Putamen (tissue), 1 donor: Measurements from ENCODE around the gene HOXD13.

ENCODE experiments used
- DNase-seq: peaks from one replicate; pipeline ENCODE4 v3.0.0-alpha.2; 2016; ENCODE audit warnings: low spot score

The HOXD13 gene

DNA sequence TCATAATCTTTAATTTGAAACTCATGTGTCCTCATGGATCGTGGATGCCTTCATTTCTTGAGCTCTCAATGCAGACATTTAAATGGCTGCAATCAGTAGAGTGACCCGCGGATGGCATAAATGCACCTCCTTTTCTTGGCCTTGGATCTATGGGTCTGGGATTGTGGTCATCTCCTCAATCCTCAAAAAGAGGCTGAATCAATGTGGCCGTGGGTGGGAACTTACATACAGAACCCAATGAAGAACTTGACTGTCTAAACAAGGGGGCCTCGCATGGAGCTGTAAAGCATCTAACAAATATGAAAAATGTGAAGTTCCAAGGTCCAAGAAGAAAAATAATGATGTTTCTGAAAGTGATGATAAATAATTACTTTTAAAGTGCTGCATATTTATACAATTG is 2.9 kb downstream of the HOXD13 start:
- no peak for DNase-seq

DNA sequence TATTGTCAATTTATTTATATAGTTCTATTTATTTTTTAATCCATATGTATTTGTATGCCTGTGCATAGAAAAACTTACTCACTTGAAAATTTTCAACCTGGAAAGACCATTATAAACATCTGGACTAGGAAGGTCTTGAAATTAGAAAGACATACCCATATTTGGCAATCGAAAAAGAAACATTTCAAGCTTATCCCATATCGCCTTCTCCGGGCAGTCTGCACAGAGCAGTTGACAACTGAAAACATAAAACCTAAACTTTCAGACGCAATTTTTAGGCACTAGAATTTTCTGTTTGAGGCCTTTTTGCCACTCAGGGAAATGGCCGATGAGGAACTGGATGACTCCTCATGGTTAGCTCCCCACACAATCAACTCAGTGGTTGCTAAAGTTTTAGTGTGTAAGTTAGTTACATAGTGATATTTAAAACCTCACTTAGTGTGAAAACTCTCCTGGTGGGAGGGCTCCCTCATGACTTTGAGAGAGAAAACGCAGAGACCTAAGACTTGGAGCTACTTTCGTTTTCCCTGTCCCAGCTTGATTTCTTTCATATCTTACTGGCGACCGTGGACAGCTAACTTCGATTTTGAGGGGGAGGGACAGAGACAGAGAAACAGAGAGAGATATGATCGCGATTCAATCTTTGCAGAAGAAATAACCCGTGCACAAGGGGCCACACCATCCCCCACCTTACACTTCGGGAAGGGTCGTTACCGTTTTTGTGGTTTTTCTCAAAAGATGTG is 3.9 kb downstream of the HOXD13 start:
- DNase-seq = no peak

DNA sequence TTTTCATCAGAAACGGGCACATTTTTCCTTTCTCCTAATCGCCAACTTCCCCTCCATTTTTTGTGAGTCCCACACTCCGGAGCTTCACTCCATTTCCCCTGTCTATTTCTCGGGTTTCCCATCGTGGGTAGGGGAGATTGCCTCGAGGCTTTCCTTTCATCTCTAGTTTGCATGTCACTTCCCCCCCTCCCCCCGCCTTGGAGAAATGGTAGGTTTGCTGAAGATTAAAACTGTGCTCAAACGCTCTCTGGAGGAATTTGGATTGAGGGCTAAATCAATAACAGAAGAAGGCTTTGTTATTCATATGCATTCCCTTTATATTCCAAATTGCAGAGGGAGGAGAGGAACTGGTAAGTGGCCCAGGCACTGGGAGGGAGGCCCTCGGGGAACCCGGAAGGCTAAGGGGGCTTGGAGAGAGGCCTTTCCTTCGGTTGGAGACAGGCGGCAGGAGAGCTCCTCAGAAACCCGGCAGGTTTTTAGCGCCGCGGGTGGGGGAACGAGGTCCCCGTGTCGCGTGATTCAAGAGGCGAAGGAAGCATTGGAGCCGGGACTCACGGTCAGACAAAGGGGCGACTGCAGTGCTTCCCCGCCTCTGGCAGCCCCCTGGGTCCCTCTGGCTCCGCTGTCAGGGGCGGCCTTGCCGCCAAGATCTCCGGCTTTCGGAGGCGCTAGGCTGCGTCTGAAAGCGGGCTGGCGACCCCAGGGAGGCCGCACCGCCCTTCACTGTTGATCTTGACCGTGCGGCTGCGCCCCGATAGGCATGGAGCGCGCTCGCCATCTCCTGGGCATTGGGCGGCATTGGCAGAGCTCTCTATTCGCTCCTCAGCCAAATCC is 4.7 kb downstream of the HOXD13 start:
- DNase-seq = peak; percentile 26

DNA sequence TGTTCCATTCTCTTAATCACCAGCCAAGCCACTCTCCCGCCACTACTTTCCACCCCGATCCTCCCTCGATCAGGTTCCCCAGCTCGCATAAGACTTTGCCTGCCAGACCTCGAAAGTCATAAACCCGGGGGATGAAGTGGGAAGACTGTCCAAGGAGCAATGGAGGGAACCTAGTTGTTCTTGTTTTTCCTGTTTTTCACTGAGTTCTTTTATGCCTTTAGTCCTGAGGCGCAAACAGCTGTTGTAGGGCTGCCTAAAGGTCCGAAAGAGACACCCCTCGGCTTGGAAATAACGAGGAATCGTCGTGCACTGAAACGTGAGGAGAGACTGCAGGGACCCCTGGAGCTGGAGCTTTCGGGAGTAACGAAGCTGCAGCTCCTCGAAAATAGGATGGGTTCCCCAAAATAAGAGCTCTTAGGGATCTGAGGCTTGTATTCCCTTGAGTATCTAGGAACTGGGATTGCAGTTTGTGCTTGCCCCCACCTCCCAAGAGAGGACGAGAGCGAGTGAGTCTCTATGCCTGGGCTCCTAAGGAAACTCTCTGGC is 5.4 kb downstream of the HOXD13 start:
- no peak for DNase-seq

DNA sequence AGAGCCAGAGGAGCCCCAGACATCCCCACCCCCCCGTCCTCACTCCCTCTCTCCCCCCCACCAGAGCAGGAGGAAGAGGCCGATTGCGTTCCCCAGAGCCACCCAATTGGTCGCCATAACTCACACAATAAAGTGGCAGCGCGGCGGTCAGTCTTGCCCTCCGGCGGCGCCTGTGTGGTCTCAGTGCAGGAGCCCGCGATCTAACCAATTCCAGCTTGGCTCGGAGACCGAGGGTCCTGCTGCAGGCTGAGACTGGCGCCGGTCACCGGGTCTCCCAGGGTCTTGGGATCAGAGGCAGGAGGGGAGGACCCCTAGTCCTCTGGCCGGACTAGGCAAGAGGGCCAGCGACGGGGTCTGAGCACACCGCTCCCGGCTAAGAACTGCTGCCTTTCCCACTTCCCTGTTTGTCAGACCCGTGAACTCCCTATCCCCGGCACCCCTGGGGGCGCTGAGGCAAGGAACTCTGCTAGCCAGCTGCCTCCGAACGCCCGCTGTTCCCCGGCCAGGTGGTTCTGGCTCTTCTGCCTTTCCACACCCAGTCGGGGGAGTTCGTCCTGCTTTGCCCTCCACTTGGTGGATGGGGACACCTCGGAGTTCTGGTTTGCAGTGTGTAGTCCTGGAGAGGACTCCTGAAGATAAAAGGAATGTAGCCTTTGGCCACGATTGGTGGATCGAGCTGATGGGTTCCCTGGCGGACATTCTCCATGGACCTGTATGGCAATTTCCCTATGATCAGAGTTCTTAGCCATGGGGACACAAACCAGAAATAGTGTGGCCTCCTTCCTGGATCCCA is 6.0 kb downstream of the HOXD13 start:
- no peak for DNase-seq

DNA sequence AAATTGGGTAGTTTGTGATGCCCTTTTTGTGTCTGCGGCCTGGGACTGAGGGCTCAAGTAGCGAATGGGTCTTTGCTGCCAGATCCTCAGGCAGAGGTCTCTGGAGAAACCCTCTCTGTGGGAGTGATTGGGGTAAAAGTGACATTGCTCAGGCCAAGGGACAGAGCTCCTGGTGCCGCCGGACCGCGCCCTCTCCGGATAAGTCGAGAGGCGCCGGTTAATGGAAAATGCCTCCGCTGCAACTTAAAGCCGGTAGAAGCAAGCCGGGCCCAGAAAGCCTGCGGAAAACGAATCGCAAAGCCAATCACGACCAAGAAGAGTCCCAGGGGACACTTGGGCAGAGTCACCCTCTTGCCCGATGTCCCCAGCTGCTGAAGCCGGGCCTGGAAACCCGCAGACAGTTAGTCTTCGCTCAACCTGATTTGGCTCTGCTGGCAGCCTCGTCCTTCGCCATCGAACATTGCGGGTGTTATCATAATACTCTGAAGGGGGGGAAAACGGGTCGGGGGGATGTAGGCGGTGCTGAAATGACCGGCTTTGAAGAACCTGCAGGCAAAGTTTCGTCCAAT is 6.7 kb downstream of the HOXD13 start:
- DNase-seq = no peak

DNA sequence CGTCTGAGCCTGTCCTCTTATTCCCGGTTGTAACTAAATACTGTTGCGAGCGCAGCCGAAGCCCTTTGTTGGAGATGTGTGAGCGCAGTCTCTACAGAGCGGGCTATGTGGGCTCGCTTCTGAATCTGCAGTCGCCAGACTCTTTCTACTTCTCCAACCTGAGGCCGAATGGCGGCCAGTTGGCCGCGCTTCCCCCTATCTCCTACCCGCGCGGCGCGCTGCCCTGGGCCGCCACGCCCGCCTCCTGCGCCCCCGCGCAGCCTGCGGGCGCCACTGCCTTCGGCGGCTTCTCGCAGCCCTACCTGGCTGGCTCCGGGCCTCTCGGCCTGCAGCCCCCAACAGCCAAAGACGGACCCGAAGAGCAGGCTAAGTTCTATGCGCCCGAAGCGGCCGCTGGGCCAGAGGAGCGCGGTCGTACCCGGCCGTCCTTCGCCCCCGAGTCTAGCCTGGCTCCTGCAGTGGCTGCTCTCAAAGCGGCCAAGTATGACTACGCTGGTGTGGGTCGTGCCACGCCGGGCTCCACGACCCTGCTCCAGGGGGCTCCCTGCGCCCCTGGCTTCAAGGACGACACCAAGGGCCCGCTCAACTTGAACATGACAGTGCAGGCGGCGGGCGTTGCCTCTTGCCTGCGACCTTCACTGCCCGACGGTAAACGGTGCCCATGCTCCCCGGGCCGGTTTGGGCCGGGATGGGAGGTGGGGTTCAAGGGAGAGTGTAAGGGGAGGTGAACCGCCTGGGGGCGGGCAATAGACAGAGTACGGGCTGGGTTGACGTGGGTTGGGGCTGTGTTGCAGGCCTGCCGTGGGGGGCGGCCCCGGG is 7.4 kb downstream of the HOXD13 start, which contains the start of gene HOXD12:
Gene HOXD12, plus strand, starts transcription at position 68 of the 819 bp plus-strand sequence. Its CDS starts 7 bp downstream, at position 75.
- no peak for DNase-seq

DNA sequence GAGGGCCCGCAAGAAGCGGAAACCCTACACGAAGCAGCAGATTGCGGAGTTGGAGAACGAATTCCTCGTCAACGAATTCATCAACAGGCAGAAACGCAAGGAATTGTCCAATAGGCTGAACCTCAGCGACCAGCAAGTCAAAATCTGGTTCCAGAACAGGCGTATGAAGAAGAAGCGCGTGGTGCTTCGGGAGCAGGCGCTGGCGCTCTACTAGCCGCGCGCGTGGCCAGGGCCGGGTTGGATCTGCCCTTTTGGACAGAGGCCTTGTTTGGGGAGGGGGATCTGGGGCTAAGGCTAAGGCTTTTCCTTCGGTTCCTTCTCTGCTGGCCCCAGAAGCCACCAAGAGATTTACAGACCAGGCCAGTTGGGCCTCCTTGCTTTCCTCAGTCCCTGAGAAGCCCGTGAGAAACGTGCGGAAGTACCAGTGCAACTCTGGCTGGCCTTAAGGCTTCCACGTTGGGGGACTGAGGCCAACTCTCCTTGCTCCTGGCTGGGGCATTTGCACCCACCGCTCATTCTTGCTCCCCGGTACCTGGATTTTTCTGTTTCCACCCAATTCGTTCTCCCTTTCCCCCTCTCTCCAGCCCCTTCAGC is 8.1 kb downstream of the HOXD13 start:
- no peak for DNase-seq

DNA sequence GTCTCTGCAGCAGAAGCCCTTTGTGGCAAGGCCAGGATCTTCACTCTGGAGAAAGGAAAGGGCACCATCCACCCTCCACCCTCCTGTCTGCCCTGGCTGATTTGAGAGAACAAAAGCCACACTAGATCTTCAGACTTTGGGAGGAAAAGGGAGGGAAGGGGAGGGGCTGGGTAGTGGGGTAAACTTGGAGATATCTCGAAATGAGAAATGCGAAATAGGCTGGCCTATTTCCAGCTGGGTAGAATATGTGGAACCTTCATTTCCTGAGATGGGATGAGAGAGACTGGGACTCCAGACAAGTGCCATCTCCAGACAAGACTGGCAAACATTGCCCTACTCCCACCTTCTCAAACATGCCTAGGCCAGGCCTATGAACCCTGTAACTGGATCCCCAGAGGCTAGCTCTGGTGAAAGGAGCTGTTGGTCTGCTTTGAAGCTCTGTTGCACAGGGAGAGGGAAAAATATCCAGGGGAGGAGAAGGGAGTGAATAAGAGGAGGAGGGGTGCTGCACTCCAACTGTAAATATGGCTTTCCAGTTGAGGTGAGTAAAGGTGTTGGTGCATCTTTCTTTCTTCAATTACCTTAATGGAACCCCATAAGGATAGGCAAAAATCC is 8.8 kb downstream of the HOXD13 start:
- no peak for DNase-seq

DNA sequence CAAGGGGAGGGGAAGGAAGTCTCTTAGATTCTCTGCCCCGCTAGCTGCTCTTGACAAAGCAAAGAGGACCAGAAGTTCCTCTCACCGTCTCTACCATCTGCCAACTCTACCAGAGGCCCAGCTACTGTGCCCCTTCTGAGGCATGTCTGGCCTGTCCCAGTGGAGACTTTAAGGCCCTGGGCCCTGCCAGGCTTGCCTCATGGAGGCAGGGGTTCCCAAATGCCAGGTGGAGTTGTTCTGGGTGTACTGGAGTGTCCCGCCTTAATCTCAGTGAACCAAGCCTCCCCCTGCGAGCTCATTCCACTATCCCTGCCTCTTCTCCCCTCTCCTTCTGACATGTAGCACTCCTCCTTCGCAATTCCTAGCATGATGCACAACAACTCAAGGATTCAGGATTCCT is 9.3 kb downstream of the HOXD13 start:
- no peak for DNase-seq

DNA sequence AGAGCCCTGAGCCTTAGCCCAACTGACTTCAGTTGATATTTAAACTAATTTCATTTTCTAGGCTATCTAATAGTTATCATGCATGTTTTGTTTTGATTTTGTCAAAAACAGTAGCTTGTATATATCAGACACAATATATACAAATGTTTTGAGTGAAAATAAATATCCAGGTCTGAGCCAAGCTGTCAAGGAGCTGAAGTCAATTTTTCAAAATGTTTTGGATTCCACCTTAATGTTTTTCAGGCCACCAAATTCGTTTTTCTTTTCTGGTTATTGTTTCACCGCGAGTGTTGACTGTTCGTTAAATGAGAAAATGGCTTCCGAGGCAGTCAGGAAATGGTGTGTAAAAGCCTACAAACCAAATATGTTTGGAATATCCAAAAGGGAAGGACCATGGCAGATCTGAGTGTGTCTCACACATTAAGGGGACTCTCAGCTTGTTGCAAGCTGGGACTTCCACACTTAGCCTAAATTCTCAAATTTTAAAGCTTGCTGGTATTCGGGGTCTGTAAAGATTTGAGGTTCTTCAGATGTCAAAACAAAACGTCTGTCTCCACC is 9.9 kb downstream of the HOXD13 start:
- no peak for DNase-seq

DNA sequence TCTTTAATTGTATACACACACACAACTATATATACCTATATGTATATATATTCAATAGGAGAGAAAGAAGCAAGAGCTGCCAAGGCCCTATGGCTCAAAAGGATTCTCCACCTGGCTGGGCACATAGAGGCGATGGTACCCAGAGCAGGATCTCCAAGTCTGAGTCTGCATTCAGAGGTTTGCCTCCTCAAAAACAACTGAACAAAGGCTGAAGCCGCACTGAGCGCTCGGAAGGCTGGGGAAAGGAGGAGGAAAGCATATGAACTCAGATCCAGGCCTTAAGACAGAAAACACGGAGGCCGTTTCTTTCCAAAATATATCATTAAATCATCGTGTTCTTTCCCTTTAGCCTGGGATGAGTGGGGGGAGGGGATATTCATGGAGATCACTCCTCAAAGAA is 10.7 kb downstream of the HOXD13 start:
- DNase-seq = no peak

DNA sequence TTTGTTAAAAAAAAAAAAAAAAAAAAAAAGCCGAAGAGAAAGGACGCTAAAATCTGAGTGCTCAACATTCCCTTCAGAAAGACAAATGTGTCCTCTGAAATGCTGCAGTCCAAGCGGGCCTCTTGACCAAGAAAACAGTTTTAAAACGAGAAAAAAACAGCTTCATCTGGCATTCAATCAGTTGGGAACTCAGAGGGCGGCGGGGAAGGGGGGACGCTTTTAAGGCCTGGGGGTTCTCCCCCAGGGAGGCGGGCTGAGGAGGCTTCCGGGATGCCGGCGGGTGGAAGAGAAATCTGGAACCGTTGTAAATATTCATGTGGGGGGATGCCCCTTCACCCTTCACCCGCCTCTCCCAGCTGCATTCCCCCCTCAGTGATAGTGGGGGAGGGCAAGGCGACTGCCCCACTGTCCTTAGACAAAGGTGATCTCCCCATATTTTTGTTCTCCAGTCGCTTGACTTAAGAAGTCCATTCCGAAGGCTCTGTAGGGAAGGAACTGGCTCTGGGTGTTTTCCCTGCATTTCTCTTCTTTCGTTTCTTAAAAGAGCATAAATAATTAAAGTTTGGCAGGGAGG is 11.3 kb downstream of the HOXD13 start:
- DNase-seq = no peak

DNA sequence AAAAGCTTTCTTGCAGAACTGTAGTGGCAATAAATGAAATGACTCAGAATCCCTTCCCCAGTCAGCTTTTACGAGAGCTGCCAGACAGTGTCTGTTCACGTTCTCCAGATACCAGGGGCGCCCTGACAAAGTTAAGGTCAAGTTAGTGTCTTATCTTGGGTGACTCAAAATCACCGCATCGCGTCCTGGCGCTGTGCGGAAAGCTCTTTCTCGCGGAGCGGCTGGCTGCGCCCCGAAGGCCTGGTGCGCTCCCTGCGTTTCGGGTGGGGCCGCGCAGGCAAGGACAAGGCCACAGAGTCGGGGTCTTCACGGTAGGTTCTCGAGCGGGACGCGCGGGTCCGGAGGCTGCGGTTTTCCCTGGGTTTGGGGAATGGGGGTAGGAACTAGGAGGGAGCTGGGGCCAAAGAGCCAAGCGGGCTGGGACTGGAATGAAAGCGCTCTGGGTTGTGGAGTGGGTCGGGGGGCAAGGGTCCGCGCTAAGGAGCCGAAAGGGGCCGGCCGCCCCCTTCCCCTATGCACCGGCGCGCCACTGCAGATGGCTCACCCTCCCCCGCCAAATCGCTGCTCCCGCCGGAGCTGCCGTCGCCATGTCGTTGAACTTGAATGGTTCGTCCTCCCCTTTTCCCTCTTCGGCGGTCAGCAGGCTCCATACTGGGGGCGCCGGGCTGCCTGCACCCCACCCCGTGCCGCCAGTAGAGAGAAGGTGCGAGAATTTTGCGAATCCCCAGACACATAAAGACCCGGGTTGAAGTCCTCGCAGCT is 12.0 kb downstream of the HOXD13 start:
- no peak for DNase-seq

DNA sequence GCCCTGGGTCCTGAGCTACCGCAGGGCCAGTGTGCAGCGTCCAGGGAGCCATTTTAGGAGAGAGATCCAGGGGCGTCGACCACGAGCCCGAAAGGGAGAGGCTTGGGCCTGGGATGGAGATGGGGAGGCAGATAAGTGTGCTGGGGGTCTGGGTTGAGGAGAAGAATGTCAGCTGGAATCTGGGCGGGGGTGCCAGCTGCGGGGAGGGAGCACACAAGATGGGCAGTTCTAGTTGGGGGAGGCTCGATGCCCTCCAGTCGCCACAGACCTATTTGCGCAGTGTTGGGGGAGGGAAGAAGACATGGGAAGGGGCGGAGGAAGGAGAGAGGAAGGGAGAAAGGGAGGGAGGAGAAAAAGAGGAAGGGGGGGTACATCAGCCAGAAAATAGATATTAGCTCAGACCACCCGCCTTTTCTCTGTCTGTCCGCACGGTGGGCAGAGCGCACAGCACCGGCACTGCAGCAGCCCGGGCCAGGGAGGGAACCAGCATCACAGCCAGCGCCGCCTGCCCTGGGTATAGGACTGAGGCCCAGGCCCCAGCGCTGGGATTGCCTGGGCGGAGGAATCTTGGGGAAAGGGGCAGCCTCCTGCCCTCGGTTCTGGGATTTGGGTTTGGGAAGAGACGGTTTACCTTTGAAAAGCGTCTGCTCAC is 12.7 kb downstream of the HOXD13 start:
- DNase-seq = no peak

DNA sequence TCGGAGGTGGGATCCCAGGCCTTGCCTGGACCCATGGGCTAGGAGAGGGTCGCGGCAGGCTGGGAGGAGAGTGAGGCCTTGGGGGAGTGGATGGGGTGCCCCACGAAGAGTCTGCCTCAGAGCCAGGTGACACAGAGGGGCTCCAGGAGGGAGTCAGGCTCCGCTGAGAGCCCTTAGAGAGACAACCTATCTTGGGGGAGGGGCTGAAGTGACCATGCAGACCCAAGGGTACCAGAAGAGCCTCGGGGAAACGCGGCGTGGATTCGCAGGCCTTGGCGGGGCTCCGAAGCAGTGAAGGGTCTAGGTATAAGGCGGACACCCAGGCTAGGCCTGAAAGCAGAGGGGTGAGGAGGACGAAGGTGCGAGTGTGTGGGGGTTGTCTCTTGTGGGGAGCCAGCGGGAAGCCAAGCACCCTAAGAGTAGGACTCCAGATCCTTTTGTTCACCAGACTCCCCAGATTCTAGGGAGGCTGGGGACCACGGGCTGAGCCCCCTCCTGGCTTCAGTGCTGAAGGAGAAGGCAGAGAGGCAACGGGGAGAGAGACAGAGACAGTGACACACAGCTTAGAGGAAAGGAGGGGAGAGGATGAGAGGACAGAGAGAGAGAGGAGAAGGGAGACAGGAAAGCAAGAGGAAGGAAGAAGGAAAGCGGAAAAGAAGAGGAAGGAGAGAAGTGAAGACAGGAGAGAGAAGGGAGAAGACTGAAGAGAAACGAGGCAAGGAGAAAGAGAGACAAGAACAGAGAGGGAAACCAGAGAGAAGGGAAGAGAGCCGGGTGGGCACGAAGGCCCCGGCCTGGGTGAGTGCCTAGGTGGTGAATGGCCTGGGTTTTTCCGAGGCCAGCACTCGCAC is 13.4 kb downstream of the HOXD13 start:
- DNase-seq = no peak
